SU-DHL-6 (cell line): ENCODE measurements around the gene PPP1R37.
"Not testable (repeated sequence)": the region's sequence is repeated elsewhere in the genome, so short reads cannot be mapped to it uniquely, and the experiment has no call there.

ENCODE experiments used
- H2AFZ ChIP-seq: fragments of 200-600 bp; sonication (generic); 2 replicates; pipeline ENCODE4 v1.6.1; 2014; ENCODE audit warnings: low read depth, mild to moderate bottlenecking, moderate library complexity, mixed read lengths, antibody characterized with exemption, low read length; ENCODE audit not compliant: severe bottlenecking
- H3F3A ChIP-seq: fragments of 200-600 bp; shearing (Covaris generic); 2 replicates; pipeline ENCODE4 v1.6.0; 2016; ENCODE audit warnings: antibody characterized with exemption, mild to moderate bottlenecking; ENCODE audit not compliant: insufficient read depth
- H3K27ac ChIP-seq: fragments of 200-600 bp; sonication (generic); 2 replicates; pipeline ENCODE4 v1.5.1; 2016; ENCODE audit warnings: low read depth, mild to moderate bottlenecking, low read length, moderate library complexity, mixed read lengths
- H3K27me3 ChIP-seq: fragments of 200-600 bp; sonication (generic), shearing (Covaris generic); 2 replicates; pipeline ENCODE4 v1.6.0; 2014; ENCODE audit warnings: mild to moderate bottlenecking, low read length
- H3K36me3 ChIP-seq: fragments of 200-600 bp; sonication (generic); 2 replicates; pipeline ENCODE4 v1.6.1; 2014; ENCODE audit warnings: mild to moderate bottlenecking, low read length, mixed read lengths
- H3K4me2 ChIP-seq: fragments of 300-600, 200-600 bp; shearing (Covaris generic), sonication (generic); 2 replicates; pipeline ENCODE4 v1.6.0; 2014; ENCODE audit warnings: low read length, low read depth, mild to moderate bottlenecking; ENCODE audit not compliant: poor library complexity, severe bottlenecking
- H3K4me3 ChIP-seq: fragments of 200-600 bp; sonication (generic); 2 replicates; pipeline ENCODE4 v1.5.1; 2014; ENCODE audit warnings: antibody characterized with exemption, low read length, mild to moderate bottlenecking, mixed read lengths; ENCODE audit not compliant: insufficient read depth, poor library complexity, severe bottlenecking
- H3K79me2 ChIP-seq: fragments of 200-600 bp; sonication (generic); 2 replicates; pipeline ENCODE4 v1.6.1; 2014; ENCODE audit warnings: mild to moderate bottlenecking, low read length, moderate library complexity; ENCODE audit not compliant: insufficient read depth
- H3K9ac ChIP-seq: fragments of 200-600 bp; sonication (generic); 2 replicates; pipeline ENCODE4 v1.7.0; 2014; ENCODE audit warnings: mild to moderate bottlenecking, low read length
- H3K9me2 ChIP-seq: fragments of 200-600 bp; sonication (generic); replicated peaks from 2 replicates; pipeline ENCODE4 v1.6.1; 2014; ENCODE audit warnings: low read length; ENCODE audit not compliant: insufficient read depth
- H3K9me3 ChIP-seq: fragments of 200-600 bp; sonication (generic); 2 replicates; pipeline ENCODE4 v1.6.1; 2014; ENCODE audit warnings: low read length, mixed read lengths; ENCODE audit not compliant: insufficient read depth
- H4K20me1 ChIP-seq: fragments of 200-600 bp; sonication (generic); 2 replicates; pipeline ENCODE4 v1.6.1; 2014; ENCODE audit warnings: low read depth, mild to moderate bottlenecking, antibody characterized with exemption, low read length, moderate library complexity, mixed read lengths
- EZH2phosphoT487 ChIP-seq: fragments of 200-600 bp; sonication (generic), shearing (Covaris generic); conservative IDR thresholded peaks from 2 replicates; pipeline ENCODE4 v1.6.1; 2018; ENCODE audit warnings: mild to moderate bottlenecking, antibody characterized with exemption, low read length, moderate library complexity, mixed read lengths
- TF ChIP-seq, protein P1 (sequence below): fragments of 200-600 bp; sonication (generic); IDR thresholded peaks from one replicate; pipeline ENCODE4 v1.5.1; 2017; ENCODE audit warnings: antibody characterized with exemption, mild to moderate bottlenecking, low read length, moderate library complexity; ENCODE audit not compliant: insufficient read depth, poor library complexity, severe bottlenecking

Gene PPP1R37

DNA sequence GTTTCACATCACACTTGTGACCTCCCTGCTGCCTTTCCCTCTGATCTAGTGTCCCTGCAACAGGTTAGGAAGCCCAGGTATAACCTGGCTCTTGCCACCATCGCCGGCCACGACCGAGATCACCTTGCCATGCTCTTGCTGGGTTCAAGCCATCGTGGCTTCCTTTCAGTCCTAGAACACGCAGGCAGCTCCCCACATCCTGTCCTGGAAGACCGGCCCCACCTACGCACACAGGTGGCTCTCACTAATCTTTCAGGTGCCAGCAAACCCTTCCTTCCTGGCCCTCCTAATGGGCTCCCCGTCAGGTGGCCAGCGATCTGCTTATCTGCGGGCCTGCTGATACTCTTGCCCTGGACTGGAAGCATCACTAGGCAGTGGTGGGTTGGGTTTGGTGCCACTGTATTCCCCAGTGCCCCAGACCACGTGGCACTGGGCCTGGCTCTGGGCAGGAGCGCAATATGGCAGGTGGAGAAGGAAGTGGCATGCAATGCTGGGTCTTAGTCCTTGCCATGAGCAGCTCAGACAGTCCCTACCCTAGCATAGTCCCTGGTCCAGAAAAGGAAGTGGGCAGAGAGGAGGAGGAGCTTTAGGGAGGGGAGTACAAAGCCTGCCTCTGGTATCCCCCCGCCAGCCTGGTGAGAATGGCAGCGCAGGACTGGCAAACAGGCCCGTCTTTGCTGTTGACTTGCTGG, 11.8 kb downstream of the PPP1R37 start:
- no peaks in the 10 kb centered on the region for H3K27me3 ChIP-seq
- H3K36me3 ChIP-seq: no peaks in the 10 kb centered on the region
- no peaks in the 10 kb centered on the region for H3K9me3 ChIP-seq
- no peaks in the 10 kb centered on the region for H3F3A ChIP-seq
- no peak overlapping the region for H3K4me3 ChIP-seq
- H3K4me2 ChIP-seq: no peak overlapping the region
- no peaks in the 10 kb centered on the region for H3K9me2 ChIP-seq
- no peak overlapping the region for H2AFZ ChIP-seq
- no peak overlapping the region for H3K9ac ChIP-seq
- no peak for TF ChIP-seq EZH2phosphoT487
- TF ChIP-seq, protein P1, sequence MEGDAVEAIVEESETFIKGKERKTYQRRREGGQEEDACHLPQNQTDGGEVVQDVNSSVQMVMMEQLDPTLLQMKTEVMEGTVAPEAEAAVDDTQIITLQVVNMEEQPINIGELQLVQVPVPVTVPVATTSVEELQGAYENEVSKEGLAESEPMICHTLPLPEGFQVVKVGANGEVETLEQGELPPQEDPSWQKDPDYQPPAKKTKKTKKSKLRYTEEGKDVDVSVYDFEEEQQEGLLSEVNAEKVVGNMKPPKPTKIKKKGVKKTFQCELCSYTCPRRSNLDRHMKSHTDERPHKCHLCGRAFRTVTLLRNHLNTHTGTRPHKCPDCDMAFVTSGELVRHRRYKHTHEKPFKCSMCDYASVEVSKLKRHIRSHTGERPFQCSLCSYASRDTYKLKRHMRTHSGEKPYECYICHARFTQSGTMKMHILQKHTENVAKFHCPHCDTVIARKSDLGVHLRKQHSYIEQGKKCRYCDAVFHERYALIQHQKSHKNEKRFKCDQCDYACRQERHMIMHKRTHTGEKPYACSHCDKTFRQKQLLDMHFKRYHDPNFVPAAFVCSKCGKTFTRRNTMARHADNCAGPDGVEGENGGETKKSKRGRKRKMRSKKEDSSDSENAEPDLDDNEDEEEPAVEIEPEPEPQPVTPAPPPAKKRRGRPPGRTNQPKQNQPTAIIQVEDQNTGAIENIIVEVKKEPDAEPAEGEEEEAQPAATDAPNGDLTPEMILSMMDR: no peak
- H3K79me2 ChIP-seq: peaks cover 85% of the 10 kb centered on the region
- H3K27ac ChIP-seq: no peak overlapping the region
- no peaks in the 10 kb centered on the region; the same call in 1 of the 2 replicates for H4K20me1 ChIP-seq

DNA sequence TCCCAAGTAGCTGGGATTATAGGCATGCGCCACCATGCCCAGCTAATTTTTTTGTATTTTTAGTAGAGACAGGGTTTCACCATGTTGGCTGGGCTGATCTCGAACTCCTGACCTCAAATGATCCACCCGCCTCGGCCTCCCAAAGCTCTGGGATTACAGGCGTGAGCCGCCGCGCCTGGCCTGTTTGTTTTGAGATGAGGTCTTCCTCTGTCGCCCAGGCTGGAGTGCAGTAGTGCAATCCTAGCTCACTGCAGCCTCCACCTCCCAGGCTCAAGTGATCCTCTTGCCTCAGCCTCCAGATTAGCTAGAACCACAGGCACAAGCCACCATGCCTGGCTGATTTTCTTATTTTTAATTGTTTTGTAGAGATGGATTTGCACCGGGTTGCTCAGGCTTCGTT, 13.4 kb downstream of the PPP1R37 start:
- not testable (repeated sequence) for H3K4me3 ChIP-seq, H2AFZ ChIP-seq, H3K4me2 ChIP-seq, H4K20me1 ChIP-seq, H3K36me3 ChIP-seq, H3K27me3 ChIP-seq, H3K27ac ChIP-seq, H3F3A ChIP-seq, H3K9me3 ChIP-seq, H3K9ac ChIP-seq, H3K9me2 ChIP-seq
- H3K79me2 ChIP-seq: peaks cover 81% of the 10 kb centered on the region

- no peak overlapping the region for H2AFZ ChIP-seq
- no peak overlapping the region for H3K27ac ChIP-seq
- H3K36me3 ChIP-seq: no peaks in the 10 kb centered on the region
- no peak overlapping the region for H3K4me3 ChIP-seq
- TF ChIP-seq, protein P1: no peak
- no peak for TF ChIP-seq EZH2phosphoT487
- H3K9me3 ChIP-seq: no peaks in the 10 kb centered on the region
- no peak overlapping the region for H3K9ac ChIP-seq
- no peaks in the 10 kb centered on the region for H3K9me2 ChIP-seq
- no peaks in the 10 kb centered on the region; the same call in 1 of the 2 replicates for H4K20me1 ChIP-seq
- H3K27me3 ChIP-seq: no peaks in the 10 kb centered on the region
- H3F3A ChIP-seq: no peaks in the 10 kb centered on the region
- H3K79me2 ChIP-seq: peaks cover 82% of the 10 kb centered on the region
- H3K4me2 ChIP-seq: no peak overlapping the region
Observed at GRCh38 chr19:45107621-45108150, 14.7 kb downstream of the PPP1R37 start.

- no peak overlapping the region for H3K27ac ChIP-seq
- TF ChIP-seq, protein P1: no peak
- no peak for TF ChIP-seq EZH2phosphoT487
- no peak overlapping the region for H2AFZ ChIP-seq
- no peaks in the 10 kb centered on the region; the same call in 1 of the 2 replicates for H4K20me1 ChIP-seq
- H3F3A ChIP-seq: no peaks in the 10 kb centered on the region
- H3K4me3 ChIP-seq: no peak overlapping the region
- no peaks in the 10 kb centered on the region for H3K27me3 ChIP-seq
- H3K4me2 ChIP-seq: no peak overlapping the region
- peaks cover 80% of the 10 kb centered on the region for H3K79me2 ChIP-seq
- no peaks in the 10 kb centered on the region for H3K36me3 ChIP-seq
- H3K9me2 ChIP-seq: no peaks in the 10 kb centered on the region
- no peak overlapping the region for H3K9ac ChIP-seq
- no peaks in the 10 kb centered on the region for H3K9me3 ChIP-seq
Observed at GRCh38 chr19:45110851-45111266, 17.9 kb downstream of the PPP1R37 start.
